OCI-LY1 (cell line): ENCODE data around the gene ZDHHC1.

Source experiments
- CTCF ChIP-seq: fragments of 200-600 bp; sonication (generic), shearing (Covaris generic); IDR thresholded peaks from 2 replicates; pipeline ENCODE4 v1.5.1; 2017; ENCODE audit warnings: mild to moderate bottlenecking, antibody characterized with exemption, low read length, moderate library complexity, mixed read lengths
- EZH2 ChIP-seq: fragments of 200-600 bp; sonication (generic), shearing (Covaris generic); IDR thresholded peaks from 2 replicates; pipeline ENCODE4 v1.8.0; 2017; ENCODE audit warnings: borderline replicate concordance, mixed run types, mild to moderate bottlenecking, antibody characterized with exemption, low read length, moderate library complexity, mixed read lengths

- no peak for TF ChIP-seq CTCF
- no peak for TF ChIP-seq EZH2
Observed at GRCh38 chr16:67409631-67410030, 6.6 kb downstream of the ZDHHC1 start.
